ENCODE results near the gene KRT34. TPM values are rescaled to one million over a fixed set of nuclear protein-coding genes. Genes with fewer than 3 reads are reported as not detected.
"Not testable (repeated sequence)": the region's sequence is repeated elsewhere in the genome, so short reads cannot be mapped to it uniquely, and the experiment has no call there.

Gene KRT34
- not detected in 2 replicates for total RNA-seq

DNA sequence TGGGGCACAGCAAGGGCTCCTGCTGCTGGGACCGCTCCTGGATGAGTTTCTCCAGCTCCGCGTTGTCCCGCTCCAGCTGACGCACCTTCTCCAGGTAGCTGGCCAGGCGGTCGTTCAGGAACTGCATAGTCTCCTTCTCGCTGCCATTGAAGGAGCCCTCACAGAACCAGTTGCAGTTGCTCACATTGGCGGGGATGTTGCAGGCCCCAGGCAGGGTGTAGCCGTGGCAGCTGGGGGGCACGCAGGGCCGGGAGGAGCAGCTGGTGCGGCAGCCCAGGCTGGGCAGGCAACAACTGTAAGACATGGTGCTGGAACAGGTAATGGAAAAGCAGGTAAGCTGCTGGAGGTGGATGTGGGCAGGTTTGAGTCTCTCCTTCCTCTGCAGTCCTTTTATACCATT, at the start of gene KRT34:
Gene KRT34, minus strand, starts transcription at position 364 of the 400 bp plus-strand sequence. Its CDS starts 60 bp downstream, at position 304.
- DNase-seq (ENCODE audit: low read depth, low spot score): not testable (repeated sequence)

DNA sequence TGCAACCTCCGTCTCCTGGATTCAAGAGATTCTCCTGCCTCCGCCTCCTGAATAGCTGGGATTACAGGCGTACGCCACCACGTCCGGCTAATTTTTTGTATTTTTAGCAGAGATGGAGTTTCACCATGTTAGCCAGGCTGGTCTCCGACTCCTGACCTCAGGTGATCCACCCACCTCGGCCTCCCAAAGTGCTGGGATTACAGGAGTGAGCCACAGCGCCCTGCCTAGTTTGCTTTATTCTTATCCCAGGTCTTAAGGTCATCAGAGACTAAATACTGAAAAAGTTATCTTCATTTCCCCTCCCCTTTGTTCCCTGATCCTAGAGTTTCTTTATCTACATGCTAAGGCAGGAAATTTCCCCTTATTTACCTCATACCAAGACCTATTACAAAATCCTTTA, 48.3 kb upstream of the KRT34 start:
- DNase-seq (ENCODE audit: low read depth, low spot score): not testable (repeated sequence)

- DNase-seq (ENCODE audit: low read depth, low spot score): no peak
Measured at GRCh38 chr17:41429667-41430066, 47.6 kb upstream of the KRT34 start.

- no peak for DNase-seq (ENCODE audit: low read depth, low spot score)
Measured at GRCh38 chr17:41428591-41429291, 46.6 kb upstream of the KRT34 start.

DNA sequence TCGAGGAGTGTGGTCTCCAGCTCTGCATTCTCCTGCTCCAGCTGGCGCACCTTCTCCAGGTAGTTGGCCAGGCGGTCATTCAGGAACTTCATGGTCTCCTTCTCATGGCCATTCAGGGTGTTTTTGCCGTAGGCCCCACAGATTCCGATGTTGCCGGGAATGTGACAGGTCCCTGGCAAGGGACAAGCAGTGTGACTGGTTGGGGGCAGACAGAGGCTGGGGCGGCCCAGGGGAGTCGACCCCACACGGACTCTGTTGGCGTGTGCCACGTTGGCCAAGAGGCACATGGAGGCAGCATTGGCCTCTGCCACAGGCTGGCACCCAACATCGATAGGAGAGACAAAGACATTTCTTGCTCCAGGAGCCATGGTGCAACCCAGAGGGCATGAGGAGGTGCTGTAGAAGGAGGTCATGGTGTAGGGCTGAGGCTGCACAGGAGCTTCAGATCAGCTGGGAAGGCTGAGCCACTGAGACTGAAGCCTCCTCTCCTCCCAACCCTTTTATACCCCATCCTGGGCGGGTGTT, 42.1 kb upstream of the KRT34 start, which contains the start of gene KRT37:
Gene KRT37, minus strand, starts transcription at position 475 of the 525 bp plus-strand sequence. Its CDS starts 62 bp downstream, at position 413.
- DNase-seq (ENCODE audit: low read depth, low spot score): no peak

DNA sequence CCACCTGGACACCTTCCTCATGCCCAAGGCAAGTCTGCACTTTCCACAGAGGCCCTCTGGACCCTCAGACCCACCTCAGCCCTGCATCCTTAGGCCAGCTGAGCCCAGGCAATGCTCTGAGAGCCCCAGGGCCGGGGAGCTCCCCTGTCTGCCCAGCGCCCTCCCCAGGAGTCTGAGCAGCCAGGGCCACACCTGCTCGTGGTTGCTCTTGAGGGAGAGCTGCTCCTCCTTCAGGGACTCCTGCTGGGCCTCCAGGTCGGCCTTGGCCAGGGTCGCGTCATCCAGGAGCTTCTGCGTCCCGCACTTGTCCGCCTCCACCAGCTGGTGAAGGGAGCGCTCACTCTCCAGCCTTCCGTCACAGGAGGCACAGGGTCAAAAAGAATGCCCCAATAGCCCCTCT, 40.5 kb upstream of the KRT34 start:
- not testable (repeated sequence) for DNase-seq (ENCODE audit: low read depth, low spot score)

DNA sequence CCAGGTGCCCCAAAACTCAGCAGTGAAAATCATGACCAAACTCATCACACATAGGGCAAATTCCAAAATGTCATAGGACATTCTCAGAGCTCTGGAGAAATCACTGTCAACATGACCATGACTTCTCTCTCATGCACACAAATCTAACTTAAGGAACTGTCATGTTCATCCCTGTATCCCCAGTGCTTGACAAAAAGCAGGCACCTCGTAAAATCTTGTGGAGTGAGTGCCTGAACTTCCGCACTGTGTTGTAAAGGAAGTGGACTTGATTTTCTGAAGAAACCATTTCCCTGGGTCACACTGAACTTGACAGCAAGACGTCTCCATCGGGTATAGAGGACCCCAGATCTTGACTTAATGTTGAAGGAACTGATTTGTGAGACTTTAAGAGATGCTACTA, 39.5 kb upstream of the KRT34 start:
- DNase-seq (ENCODE audit: low read depth, low spot score): no peak

GRCh38 chr17:41421116-41421515, 39.0 kb upstream of the KRT34 start:
- no peak for DNase-seq (ENCODE audit: low read depth, low spot score)

DNA sequence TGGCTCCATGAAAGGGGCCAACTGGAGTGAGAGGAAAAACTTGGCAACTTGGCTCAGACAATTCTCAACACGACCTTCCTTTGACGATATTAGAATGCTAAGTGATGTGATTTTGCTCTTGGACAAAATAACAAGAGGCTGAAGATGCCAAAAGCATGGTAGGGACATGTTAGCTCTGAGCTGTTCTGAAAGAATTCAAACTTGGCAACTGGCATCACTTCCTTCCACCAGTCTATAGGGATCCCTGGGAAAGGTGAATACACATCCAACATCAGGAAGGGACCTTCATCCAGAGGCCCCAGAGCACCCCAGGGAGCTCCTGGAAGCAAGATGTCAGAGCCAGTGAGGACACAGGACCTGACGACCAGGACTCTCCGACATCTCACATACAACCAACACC, 38.0 kb upstream of the KRT34 start:
- DNase-seq (ENCODE audit: low read depth, low spot score): no peak

DNA sequence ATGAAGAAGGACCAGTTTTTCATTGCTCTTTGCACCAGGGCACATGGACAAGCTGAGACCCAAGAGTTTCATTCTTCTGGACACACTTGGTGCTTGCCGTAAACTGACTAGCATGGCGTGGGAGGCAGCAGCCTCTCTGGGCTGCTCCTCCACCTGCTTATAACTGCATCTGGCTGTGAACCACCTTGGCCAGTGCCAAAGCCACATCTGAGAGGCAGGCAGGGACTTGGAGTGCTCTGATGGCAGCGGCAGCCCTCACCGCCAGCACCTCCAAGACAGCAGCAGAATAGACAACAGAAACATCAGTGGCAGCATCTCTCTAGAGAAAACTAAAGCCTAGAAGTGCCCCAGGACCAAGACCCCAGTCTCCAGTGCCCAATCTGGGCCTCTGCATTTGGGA, 37.6 kb upstream of the KRT34 start:
- no peak for DNase-seq (ENCODE audit: low read depth, low spot score)

DNA sequence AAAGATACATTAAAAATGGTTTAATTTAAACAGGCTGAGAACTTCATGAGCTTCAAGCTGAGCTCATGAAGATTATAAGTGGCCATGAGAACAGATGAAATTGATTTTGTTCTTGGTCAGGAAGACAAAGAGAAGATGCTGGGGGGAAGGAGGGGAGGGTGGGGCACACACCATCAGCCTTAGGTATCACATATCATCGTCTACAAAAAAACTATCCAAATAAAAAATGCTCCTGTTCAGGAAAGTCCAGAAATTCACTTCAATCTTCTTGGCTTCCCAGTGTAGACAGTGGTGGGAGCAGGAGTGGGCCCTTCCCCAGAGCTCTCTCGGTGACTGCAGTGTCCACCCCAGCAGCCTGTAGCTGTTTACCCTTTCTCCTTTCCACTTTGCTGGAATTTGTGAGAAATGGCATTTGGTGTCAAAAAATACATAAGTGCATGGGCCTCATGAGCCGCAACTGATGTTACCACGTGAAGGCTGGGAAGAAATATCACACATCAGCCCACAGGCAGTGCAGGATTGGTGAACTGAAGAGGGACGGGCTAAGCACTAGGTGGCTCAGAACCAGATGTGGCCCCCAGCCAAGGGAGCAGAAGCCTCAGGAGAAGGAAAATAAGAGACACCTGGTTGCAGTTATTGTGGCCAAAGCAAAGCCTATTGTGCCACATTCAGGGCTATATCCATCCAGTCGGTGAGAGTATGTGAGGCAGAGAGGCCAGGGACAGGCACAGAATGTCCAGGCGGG, 36.2 kb upstream of the KRT34 start:
- DNase-seq (ENCODE audit: low read depth, low spot score): no peak

- no peak for DNase-seq (ENCODE audit: low read depth, low spot score)
Measured at GRCh38 chr17:41417576-41418015, 35.5 kb upstream of the KRT34 start.

GRCh38 chr17:41417127-41417526, 35.0 kb upstream of the KRT34 start:
- DNase-seq (ENCODE audit: low read depth, low spot score): no peak

DNA sequence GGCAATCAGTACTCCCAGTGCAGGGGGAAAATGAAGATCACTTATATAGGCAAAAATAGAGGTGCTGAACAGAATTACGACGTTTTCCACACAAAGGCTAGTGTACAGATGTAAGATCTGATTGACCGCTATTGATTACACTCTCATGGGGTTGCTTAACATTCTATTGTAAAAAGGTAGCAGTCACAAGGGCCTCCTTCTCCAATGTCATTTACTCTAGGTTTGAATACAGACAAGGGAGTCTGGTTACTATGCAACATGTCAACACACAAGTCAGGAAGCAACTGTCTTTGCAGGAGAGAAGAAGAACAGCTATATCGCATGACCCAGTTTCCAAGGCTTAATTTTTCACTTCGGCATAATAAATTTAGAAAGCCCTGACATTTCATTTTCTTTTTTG, 34.4 kb upstream of the KRT34 start:
- no peak for DNase-seq (ENCODE audit: low read depth, low spot score)

DNA sequence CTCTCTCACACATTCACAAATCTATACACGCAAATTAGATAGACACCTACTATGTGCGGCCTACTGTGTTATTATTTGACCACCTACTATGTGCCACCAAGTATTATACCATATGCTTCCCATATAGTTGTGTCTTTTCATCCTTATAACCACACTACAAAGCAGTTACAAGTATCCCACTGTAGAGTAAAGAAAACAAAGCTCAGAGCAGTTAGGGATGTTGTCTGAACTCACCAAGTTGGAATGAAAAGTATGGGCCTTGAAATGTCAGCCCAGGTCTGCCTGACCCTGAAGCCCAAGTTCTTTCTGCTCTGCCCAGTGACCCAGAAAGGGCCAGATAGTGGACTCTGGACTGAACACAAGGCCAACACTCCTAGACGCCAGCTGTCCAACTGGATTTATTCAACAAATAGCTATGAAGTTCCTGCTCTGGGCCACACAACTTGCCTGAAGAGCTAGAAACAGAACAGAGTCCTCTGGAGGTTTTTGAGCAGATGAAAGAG, 33.8 kb upstream of the KRT34 start:
- no peak for DNase-seq (ENCODE audit: low read depth, low spot score)

DNA sequence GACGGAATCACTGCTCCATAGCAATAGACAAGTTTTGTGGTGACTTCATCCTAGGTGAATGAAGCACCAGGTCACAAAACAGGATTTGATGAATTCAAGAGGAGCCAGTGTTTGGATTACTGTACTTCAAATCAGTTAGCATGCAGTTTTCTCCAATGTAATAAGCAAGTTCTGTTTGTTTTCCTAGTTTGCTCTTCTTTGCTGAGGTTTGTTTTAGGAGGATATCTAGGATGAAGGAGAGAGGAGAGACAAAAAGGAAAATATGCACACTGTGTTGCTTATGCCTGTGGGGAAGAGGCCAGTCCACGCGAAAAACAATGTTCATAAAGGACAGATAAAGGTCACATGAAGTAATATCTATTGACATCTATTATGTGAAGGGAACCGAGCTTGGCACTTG, 33.3 kb upstream of the KRT34 start:
- DNase-seq (ENCODE audit: low read depth, low spot score): no peak

DNA sequence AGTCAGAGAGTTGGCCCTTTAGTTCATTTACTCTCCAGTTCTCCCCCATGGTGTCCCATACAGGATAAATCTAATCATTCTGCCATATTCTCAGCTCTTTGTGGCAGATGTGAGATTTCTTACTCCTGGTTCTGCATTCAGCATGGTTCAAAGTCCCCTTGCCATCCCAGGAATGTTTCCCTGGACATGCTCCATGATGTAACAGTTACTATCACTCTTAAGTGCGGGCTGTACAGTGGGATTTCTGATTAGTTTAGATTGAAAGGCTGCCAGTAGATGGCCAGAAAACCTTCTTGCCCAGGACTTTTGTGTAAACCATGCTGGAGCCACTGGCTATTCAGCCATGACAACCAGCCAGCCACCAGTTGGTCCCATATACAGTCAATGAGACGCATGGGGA, 31.9 kb upstream of the KRT34 start:
- DNase-seq (ENCODE audit: low read depth, low spot score): no peak

DNA sequence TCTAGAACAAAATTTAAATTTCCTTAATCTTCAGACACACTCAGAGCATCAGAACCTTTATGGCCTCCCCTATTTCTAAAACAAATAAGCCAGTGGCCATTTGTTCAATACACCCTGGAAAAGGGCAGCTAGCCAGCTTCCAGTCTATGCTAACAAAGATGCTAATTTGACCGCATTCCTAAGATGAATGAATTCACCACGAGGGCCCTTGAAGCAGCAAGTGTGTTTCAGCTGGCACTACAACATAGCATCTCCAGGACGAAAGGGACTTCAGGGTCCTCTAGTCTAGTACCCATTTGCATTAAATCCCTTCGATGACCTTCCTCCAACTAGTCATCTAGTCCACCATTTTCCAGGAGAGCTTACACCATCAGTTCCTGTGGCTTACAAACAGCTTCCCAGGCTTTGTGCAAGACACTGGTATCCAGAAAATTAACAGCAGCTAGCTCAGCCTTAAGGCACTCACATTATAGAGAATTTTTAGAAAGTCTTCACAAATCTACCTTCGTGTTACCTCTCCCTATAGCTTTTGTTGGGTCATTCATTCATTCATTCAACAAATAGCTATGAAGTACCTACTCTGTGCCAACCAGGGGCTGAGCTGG, 31.3 kb upstream of the KRT34 start:
- no peak for DNase-seq (ENCODE audit: low read depth, low spot score)

DNA sequence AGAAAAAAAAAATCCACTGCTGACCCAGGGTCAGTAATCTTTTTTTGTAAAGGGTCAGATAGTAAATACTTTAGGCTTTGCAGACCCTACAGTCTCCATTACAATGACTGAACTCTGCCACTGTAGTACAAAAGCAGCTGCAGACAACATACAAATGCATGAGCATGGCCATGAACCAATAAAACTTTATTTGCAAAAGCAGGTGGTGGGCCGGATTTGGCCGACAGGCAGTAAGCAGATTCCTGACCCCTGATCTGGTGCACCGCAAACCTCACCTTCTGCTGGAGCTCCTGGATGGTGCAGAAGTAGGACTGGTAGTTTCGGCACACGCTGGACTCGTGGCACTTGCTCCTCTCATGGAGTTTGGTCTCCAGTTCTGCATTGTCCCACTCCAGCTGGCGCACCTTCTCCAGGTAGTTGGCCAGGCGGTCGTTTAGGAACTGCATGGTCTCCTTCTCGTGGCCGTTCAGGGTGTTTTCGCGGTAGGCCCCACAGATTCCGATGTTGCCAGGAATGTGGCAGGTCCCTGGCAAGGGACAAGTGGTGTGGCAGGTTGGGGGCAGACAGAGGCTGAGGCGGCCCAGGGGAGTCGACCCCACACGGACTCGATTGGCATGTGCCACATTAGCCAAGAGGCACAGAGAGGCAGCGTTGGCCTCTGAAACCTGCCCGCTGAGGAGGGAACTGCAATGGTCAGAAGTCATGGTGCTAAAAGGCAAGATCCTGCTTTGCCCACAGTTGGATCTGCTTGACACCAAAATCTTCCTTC, 29.1 kb upstream of the KRT34 start:
- DNase-seq (ENCODE audit: low read depth, low spot score): no peak

GRCh38 chr17:41407226-41407625, 25.1 kb upstream of the KRT34 start:
- no peak for DNase-seq (ENCODE audit: low read depth, low spot score)

DNA sequence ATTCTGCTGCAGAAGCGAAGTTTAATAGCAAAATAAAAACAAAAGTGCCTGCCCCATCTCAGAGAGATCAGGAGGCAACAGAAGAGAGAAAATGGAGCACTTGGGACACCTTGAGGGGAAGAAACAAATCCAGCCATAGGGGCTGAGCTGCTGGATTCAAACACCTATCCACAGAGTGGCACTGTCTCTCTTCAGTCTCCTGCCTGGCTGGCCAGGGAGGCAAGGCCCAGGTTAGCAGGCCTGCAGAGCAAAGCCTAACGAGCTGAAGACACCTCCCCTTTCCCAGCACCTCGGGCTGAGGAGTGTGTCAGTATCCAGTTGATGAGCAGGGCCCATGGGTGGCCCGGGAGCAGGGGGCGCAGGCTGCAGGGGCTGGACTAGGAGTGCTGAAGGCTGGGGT, 24.1 kb upstream of the KRT34 start:
- DNase-seq (ENCODE audit: low read depth, low spot score): no peak
